Central memory CD4-positive, alpha-beta T cell (primary cell): ENCODE data around the gene KLK5.

Experiments
- DNase-seq: peaks from one replicate; pipeline ENCODE4 v3.0.0; 2022

KLK5 gene

GRCh38 chr19:50968716-50969412 is 16.0 kb upstream of the KLK5 start:
- no peak for DNase-seq

- DNase-seq = no peak
Observed at GRCh38 chr19:50967929-50968715, 15.3 kb upstream of the KLK5 start.

- DNase-seq = no peak
Observed at GRCh38 chr19:50964266-50964665, 11.4 kb upstream of the KLK5 start.

- no peak for DNase-seq
Observed at GRCh38 chr19:50963381-50963780, 10.5 kb upstream of the KLK5 start.

GRCh38 chr19:50962245-50962644 is 9.4 kb upstream of the KLK5 start:
- no peak for DNase-seq

- no peak for DNase-seq
Observed at GRCh38 chr19:50959731-50960500, 7.1 kb upstream of the KLK5 start.

GRCh38 chr19:50957587-50957986 is 4.7 kb upstream of the KLK5 start:
- no peak for DNase-seq

GRCh38 chr19:50949861-50950260 is 3.0 kb downstream of the KLK5 start:
- DNase-seq = no peak

- DNase-seq = no peak
Observed at GRCh38 chr19:50947123-50947522, 5.7 kb downstream of the KLK5 start.

- DNase-seq = no peak
Observed at GRCh38 chr19:50944795-50945194, 8.0 kb downstream of the KLK5 start.

GRCh38 chr19:50943074-50943828 is 9.6 kb downstream of the KLK5 start:
- DNase-seq = no peak

- no peak for DNase-seq
Observed at GRCh38 chr19:50939596-50939995, 13.2 kb downstream of the KLK5 start.

- DNase-seq = no peak
Observed at GRCh38 chr19:50933640-50934039, 19.2 kb downstream of the KLK5 start.

- no peak for DNase-seq
Observed at GRCh38 chr19:50932690-50933083, 20.2 kb downstream of the KLK5 start.

- no peak for DNase-seq
Observed at GRCh38 chr19:50932018-50932689, 20.7 kb downstream of the KLK5 start.

GRCh38 chr19:50931023-50931422 is 21.8 kb downstream of the KLK5 start:
- no peak for DNase-seq

GRCh38 chr19:50928831-50929230 is 24.0 kb downstream of the KLK5 start:
- DNase-seq = no peak

GRCh38 chr19:50926144-50926543 is 26.7 kb downstream of the KLK5 start:
- DNase-seq = no peak

- DNase-seq = no peak
Observed at GRCh38 chr19:50925734-50926133, 27.1 kb downstream of the KLK5 start.

GRCh38 chr19:50924586-50924985 is 28.3 kb downstream of the KLK5 start:
- no peak for DNase-seq

- peak; percentile 60 for DNase-seq
Observed at GRCh38 chr19:50922317-50922853, 30.5 kb downstream of the KLK5 start.
